HepG2 (cell line): ENCODE data around the gene EFCAB8. TPM values are rescaled to one million over a fixed set of nuclear protein-coding genes. Genes with fewer than 3 reads are reported as not detected.

ENCODE experiments used
- ARID2 ChIP-seq: sonication (generic); formaldehyde crosslinking; IDR thresholded peaks from 2 replicates; pipeline ENCODE4 v1.8.1; 2022; ENCODE audit warnings: mild to moderate bottlenecking, missing genetic modification reagents, borderline replicate concordance
- ATF1 ChIP-seq: IDR thresholded peaks from 2 replicates; pipeline ENCODE4 v1.6.1; 2016; ENCODE audit warnings: mild to moderate bottlenecking, control low read depth
- CBFB ChIP-seq: sonication (generic); formaldehyde crosslinking; IDR thresholded peaks from 2 replicates; pipeline ENCODE4 v1.4.0; 2020; ENCODE audit warnings: missing genetic modification reagents
- HIVEP1 ChIP-seq: sonication (generic); formaldehyde crosslinking; IDR thresholded peaks from 2 replicates; pipeline ENCODE4 v1.4.0; 2020; ENCODE audit warnings: mild to moderate bottlenecking, missing genetic modification reagents
- IKZF4 ChIP-seq: sonication (generic); formaldehyde crosslinking; IDR thresholded peaks from 2 replicates; pipeline ENCODE4 v1.5.1; 2020; ENCODE audit warnings: borderline replicate concordance, mild to moderate bottlenecking, low read depth, missing genetic modification reagents; ENCODE audit errors: not compliant biosample characterization
- KDM2A ChIP-seq: sonication (generic); formaldehyde crosslinking; IDR thresholded peaks from 2 replicates; pipeline ENCODE4 v1.4.0; 2020; ENCODE audit warnings: low read depth, missing genetic modification reagents, borderline replicate concordance
- MED13 ChIP-seq: sonication (generic); formaldehyde crosslinking; IDR thresholded peaks from 2 replicates; pipeline ENCODE4 v1.5.0; 2020; ENCODE audit warnings: missing genetic modification reagents
- NAIF1 ChIP-seq: sonication (generic); formaldehyde crosslinking; IDR thresholded peaks from 2 replicates; pipeline ENCODE4 v1.5.0; 2020; ENCODE audit warnings: mild to moderate bottlenecking, missing genetic modification reagents, borderline replicate concordance
- PBX2 ChIP-seq: IDR thresholded peaks from 2 replicates; pipeline ENCODE4 v1.6.1; 2016; ENCODE audit warnings: control low read depth
- PTBP1 ChIP-seq: fragments of 200-400 bp; formaldehyde crosslinking; IDR thresholded peaks from 2 replicates; pipeline ENCODE4 v1.6.1; 2018; ENCODE audit warnings: low read length, low read depth; ENCODE audit not compliant: poor library complexity, severe bottlenecking
- RAD21 ChIP-seq: fragments of 450-650 bp; formaldehyde crosslinking; IDR thresholded peaks from 2 replicates; pipeline ENCODE4 v1.5.0; 2020; ENCODE audit warnings: mild to moderate bottlenecking
- SIX4 ChIP-seq: sonication (generic); formaldehyde crosslinking; IDR thresholded peaks from 2 replicates; pipeline ENCODE4 v1.4.0; 2020; ENCODE audit warnings: missing genetic modification reagents
- SKI ChIP-seq: fragments of 450-650 bp; IDR thresholded peaks from one replicate; pipeline ENCODE4 v1.6.1; 2018; ENCODE audit warnings: mild to moderate bottlenecking; ENCODE audit not compliant: partially characterized antibody
- ZNF142 ChIP-seq: sonication (generic); formaldehyde crosslinking; IDR thresholded peaks from 2 replicates; pipeline ENCODE4 v1.4.0; 2020; ENCODE audit warnings: missing genetic modification reagents
- ZNF331 ChIP-seq: sonication (generic); formaldehyde crosslinking; IDR thresholded peaks from 2 replicates; pipeline ENCODE4 v1.4.0; 2020; ENCODE audit warnings: missing genetic modification reagents
- ZNF605 ChIP-seq: sonication (generic); formaldehyde crosslinking; IDR thresholded peaks from 2 replicates; pipeline ENCODE4 v1.8.0; 2022; ENCODE audit warnings: mild to moderate bottlenecking, missing genetic modification reagents
- polyA plus RNA-seq, 8 experiments: library from polyadenylated mRNA; depleted of rRNA in 3 of 8; stranded (reverse) in 7 of 8; unstranded in 1 of 8; fragments of >200 nt; fragmentation: Illumina TruSeq in 4 of 8; extraction: Trizol in 4 of 8; gene quantifications; 2 replicates each; pipeline versions ENCODE4 v1.2.1 to v1.2.3, GENCODE V29; 2011 to 2016; ENCODE audit warnings: low read depth in 4 of 8, missing spikeins in 1 of 8, mixed read lengths in 1 of 8; ENCODE audit not compliant: insufficient read depth in 1 of 8
- total RNA-seq, 5 experiments: library from RNA; depleted of rRNA; stranded (reverse); fragments of >200 nt; fragmentation: Illumina TruSeq; extraction: Trizol; gene quantifications; 2 replicates each; pipeline ENCODE4 v1.2.3, GENCODE V29; 2016; ENCODE audit warnings: low read depth in 1 of 5
- TF ChIP-seq, protein P1 (sequence below): sonication (generic); formaldehyde crosslinking; IDR thresholded peaks from 2 replicates; pipeline ENCODE4 v1.4.0; 2020; ENCODE audit warnings: mild to moderate bottlenecking, missing genetic modification reagents, borderline replicate concordance

EFCAB8 gene
- total and polyA plus RNA-seq, 2 of the 13 experiments (the other 11 are each of a cell fraction or from before 2014, with no cell fraction given) = 0.15 to 0.22 TPM

DNA sequence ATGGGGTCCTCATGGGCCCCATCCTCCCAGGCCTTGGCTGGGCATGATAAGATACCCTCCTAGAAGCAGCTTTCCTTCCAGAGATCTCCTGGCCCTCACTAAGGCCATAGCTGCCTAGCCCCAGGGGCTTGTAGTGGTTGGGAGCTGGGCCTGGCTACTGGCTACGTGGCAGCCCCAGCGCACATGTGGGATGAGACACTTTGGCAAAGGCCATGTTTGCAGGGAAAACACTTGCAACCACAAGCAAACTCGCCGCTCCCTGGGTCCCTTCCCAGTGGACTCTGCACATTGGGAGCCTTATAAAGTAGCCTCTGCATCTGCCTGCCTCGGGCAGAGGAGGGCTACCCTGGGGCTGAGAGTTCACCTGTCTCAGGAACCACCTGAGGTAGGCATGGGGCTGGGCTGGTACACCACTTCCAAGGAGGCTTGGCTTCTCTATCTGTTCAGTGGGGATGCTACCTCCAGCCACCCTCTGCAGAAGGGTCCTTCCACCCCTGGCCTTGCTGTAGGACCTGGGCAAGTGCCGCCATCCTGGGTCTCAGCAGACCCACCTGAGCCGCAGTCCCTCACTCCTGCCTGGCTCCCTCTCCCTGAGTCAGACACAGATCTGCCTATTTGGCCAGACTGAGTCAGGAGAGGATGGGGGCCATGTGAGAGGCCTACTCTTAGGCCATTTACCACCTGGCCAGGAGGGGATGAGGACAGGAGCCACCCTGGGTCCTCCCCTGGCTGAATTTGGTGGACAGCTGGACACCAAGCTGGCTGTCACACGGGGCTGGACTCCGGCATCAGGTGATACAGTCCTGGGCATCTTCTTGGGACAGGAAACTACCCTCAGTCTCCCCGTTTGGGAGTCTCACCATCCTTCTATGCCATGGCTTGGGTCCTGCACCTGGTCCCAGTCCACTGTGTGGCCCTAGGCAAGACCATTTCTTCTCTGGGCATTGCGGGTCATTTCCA is 148.9 kb downstream of the EFCAB8 start, which contains the start of gene BPIFB2 (continued):
- peak; percentile 59 for TF ChIP-seq RAD21 (CRISPR knock-in tag)
- no peak for TF ChIP-seq ATF1 (CRISPR knock-in tag)
- TF ChIP-seq NAIF1 (CRISPR knock-in tag) = no peak
- TF ChIP-seq PBX2 (CRISPR knock-in tag) = no peak
- no peak for TF ChIP-seq IKZF4 (CRISPR knock-in tag)
- TF ChIP-seq PTBP1 = no peak
- peak; percentile 82 for TF ChIP-seq KDM2A (CRISPR knock-in tag)
- peak; percentile 64 for TF ChIP-seq SKI
- TF ChIP-seq ZNF331 (CRISPR knock-in tag) = peak; percentile 83
- peak; percentile 98 for TF ChIP-seq CBFB
- TF ChIP-seq, protein P1, sequence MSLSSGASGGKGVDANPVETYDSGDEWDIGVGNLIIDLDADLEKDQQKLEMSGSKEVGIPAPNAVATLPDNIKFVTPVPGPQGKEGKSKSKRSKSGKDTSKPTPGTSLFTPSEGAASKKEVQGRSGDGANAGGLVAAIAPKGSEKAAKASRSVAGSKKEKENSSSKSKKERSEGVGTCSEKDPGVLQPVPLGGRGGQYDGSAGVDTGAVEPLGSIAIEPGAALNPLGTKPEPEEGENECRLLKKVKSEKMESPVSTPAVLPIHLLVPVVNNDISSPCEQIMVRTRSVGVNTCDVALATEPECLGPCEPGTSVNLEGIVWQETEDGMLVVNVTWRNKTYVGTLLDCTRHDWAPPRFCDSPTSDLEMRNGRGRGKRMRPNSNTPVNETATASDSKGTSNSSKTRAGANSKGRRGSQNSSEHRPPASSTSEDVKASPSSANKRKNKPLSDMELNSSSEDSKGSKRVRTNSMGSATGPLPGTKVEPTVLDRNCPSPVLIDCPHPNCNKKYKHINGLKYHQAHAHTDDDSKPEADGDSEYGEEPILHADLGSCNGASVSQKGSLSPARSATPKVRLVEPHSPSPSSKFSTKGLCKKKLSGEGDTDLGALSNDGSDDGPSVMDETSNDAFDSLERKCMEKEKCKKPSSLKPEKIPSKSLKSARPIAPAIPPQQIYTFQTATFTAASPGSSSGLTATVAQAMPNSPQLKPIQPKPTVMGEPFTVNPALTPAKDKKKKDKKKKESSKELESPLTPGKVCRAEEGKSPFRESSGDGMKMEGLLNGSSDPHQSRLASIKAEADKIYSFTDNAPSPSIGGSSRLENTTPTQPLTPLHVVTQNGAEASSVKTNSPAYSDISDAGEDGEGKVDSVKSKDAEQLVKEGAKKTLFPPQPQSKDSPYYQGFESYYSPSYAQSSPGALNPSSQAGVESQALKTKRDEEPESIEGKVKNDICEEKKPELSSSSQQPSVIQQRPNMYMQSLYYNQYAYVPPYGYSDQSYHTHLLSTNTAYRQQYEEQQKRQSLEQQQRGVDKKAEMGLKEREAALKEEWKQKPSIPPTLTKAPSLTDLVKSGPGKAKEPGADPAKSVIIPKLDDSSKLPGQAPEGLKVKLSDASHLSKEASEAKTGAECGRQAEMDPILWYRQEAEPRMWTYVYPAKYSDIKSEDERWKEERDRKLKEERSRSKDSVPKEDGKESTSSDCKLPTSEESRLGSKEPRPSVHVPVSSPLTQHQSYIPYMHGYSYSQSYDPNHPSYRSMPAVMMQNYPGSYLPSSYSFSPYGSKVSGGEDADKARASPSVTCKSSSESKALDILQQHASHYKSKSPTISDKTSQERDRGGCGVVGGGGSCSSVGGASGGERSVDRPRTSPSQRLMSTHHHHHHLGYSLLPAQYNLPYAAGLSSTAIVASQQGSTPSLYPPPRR (CRISPR knock-in tag) = peak; percentile 97
- peak; percentile 95 for TF ChIP-seq ARID2 (CRISPR knock-in tag)
- peak; percentile 34; the same call in 1 of the 2 replicates for TF ChIP-seq SIX4
- TF ChIP-seq MED13 = peak; percentile 42; the same call in 1 of the 2 replicates
- peak; percentile 50; the same call in 1 of the 2 replicates for TF ChIP-seq HIVEP1 (CRISPR knock-in tag)
- peak; percentile 93 for TF ChIP-seq ZNF605 (CRISPR knock-in tag)
- peak; percentile 60 for TF ChIP-seq ZNF142 (CRISPR knock-in tag)
